BJ (cell line): ENCODE results near the gene LRRN2. TPM values are rescaled to one million over a fixed set of nuclear protein-coding genes. Genes with fewer than 3 reads are reported as not detected.

Source experiments
- CTCF ChIA-PET: fragments of 350-600 bp; formaldehyde crosslinking; extraction: SDS; loops from one replicate; lab custom pipeline; 2021; ENCODE audit warnings: antibody characterized with exemption, inconsistent platforms; lab: Yijun Ruan, JAX
- POLR2A ChIA-PET: fragments of 300-600 bp; sonication (Branson Sonifier 250); formaldehyde crosslinking; extraction: SDS; loops from one replicate; lab custom pipeline; 2021; ENCODE audit warnings: antibody characterized with exemption; lab: Charles Lee
- DNase-seq: peaks from one replicate; pipeline ENCODE4 v3.0.0-alpha.2; 2011; ENCODE audit warnings: low read depth
- H3K27me3 ChIP-seq: 2 replicates; pipeline ENCODE4 v1.6.0; 2011; ENCODE audit warnings: low read length; ENCODE audit not compliant: control insufficient read depth, insufficient read depth
- H3K36me3 ChIP-seq: 2 replicates; pipeline ENCODE4 v1.5.1; 2011; ENCODE audit warnings: low read length; ENCODE audit not compliant: control insufficient read depth, insufficient read depth
- H3K4me3 ChIP-seq: 2 replicates; pipeline ENCODE4 v1.5.1; 2011; ENCODE audit warnings: low read depth, mild to moderate bottlenecking, control low read depth, low read length
- polyA plus RNA-seq: library from polyadenylated mRNA; depleted of rRNA; stranded (reverse); fragments of >200 nt; gene quantifications from 2 replicates; pipeline ENCODE4 v1.2.3, GENCODE V29; 2011
- TF ChIP-seq, protein P1 (sequence below): IDR thresholded peaks from 2 replicates; pipeline ENCODE4 v1.5.1; 2011; ENCODE audit warnings: low read depth, mild to moderate bottlenecking, control low read depth, inconsistent platforms, low read length, moderate library complexity; ENCODE audit not compliant: insufficient read depth

LRRN2 gene
- polyA plus RNA-seq, 1 experiment: not detected

DNA sequence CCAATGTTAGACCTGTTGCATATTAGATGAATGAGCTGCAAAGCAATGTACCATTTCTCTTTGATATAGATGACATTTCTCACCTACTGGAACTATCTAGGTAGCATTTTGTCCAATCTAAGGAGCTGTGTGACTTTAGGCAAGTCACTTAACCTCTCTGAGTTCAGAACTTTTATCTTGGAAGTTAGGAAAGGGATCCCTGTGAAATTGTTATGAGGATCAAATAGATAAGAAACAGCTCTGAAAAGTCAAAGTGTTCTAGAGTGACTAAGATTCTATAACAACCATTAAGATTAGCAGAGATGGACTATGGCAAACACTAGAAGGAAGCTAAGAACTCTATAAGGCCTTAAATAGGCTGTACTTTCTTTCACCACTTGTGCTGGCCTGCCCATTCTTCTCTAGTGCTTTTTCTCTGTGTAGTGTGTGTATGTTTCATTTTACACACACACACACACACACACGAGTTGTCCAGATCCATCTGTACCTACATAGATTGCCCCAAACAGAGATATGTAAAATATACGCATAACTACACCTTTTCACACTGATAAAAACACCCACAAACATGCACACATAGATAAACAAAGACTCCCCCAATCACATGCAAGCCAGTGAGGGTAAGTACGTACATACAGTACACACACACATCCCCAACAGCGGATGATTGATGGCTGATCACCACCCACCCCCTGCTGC lies 19.4 kb upstream of the LRRN2 start:
- ChIA-PET POLR2A (interaction anchor here (0.6 kb wide), 1 partner anchor 1604 kb away, joined by 3 read pairs; no protein-coding TSS in a partner anchor), CTCF (no interaction called here)
- Histone ChIP-seq H3K4me3 (no peak overlapping the region), H3K36me3 (no peaks in the 10 kb centered on the region), H3K27me3 (peaks cover 18% of the 10 kb centered on the region)
- DNase-seq: no peak
- TF ChIP-seq, protein P1, sequence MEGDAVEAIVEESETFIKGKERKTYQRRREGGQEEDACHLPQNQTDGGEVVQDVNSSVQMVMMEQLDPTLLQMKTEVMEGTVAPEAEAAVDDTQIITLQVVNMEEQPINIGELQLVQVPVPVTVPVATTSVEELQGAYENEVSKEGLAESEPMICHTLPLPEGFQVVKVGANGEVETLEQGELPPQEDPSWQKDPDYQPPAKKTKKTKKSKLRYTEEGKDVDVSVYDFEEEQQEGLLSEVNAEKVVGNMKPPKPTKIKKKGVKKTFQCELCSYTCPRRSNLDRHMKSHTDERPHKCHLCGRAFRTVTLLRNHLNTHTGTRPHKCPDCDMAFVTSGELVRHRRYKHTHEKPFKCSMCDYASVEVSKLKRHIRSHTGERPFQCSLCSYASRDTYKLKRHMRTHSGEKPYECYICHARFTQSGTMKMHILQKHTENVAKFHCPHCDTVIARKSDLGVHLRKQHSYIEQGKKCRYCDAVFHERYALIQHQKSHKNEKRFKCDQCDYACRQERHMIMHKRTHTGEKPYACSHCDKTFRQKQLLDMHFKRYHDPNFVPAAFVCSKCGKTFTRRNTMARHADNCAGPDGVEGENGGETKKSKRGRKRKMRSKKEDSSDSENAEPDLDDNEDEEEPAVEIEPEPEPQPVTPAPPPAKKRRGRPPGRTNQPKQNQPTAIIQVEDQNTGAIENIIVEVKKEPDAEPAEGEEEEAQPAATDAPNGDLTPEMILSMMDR: no peak

DNA sequence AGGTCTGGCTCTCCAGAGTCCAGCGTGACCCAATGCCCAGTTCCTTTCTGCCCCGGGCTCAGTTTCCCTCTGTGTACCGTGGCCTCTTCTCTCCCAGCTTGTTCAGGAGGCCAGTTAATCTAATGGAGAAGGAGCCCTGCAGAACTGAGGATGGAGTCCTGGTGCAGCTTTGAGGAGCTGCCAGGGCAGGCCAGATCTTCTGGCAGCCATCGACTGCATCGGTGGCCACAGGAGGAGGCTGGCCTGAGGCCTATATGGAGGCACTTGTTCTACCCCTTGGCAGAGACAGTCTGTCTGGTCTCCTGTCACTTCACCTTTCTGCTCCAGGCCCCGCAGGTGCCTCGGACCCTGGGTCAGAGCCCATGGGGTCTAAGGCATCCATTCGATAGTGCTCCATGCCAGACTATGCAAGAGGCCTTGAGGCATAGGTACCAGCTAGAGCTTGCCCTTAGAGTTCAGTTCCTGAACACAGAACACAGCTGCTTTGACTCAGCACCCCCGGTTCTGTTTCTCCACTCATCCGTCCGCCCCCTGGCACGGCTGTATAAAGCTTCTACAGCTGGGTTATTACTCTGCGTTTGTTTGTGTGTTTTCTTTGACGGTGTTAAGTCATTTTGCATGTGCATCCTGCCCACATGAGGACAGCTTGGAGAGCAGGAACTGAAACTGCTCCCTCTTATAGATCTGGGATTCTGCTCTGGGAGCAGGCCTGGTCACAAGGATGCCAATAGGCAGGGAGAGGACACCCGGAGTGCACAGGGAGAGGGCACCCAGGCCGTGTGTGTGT lies 18.5 kb upstream of the LRRN2 start:
- no peak for DNase-seq
- CTCF ChIA-PET: no interaction called here
- peaks cover 17% of the 10 kb centered on the region for H3K27me3 ChIP-seq
- TF ChIP-seq, protein P1: no peak
- no peak overlapping the region for H3K4me3 ChIP-seq
- POLR2A ChIA-PET: no interaction called here
- no peaks in the 10 kb centered on the region for H3K36me3 ChIP-seq

DNA sequence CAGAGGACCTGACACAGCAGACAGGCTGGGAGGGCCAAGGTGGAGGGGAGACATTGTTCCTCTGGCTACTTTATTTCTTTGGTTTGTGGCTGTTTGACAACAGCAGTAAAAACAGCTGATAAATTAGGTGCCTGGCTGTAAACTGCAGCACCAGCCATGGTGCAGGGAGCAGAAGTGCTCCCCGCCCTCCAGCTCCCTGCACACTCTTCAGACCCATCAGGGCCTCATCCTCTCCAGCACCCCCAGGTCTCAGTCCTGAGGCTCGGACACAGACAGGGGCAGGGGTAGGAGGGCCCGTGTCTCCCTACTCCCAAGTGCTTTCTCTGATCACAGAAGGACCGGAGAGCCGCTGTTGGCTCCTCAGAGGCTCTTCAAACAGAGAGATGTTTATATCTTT lies 17.7 kb upstream of the LRRN2 start:
- ChIA-PET POLR2A (no interaction called here), CTCF (interaction anchor here (0.7 kb wide), 1 partner anchor 61 kb away, joined by 3 read pairs; no protein-coding TSS in a partner anchor)
- Histone ChIP-seq H3K36me3 (no peaks in the 10 kb centered on the region), H3K4me3 (no peak overlapping the region), H3K27me3 (peaks cover 15% of the 10 kb centered on the region)
- TF ChIP-seq, protein P1: no peak
- DNase-seq: no peak

DNA sequence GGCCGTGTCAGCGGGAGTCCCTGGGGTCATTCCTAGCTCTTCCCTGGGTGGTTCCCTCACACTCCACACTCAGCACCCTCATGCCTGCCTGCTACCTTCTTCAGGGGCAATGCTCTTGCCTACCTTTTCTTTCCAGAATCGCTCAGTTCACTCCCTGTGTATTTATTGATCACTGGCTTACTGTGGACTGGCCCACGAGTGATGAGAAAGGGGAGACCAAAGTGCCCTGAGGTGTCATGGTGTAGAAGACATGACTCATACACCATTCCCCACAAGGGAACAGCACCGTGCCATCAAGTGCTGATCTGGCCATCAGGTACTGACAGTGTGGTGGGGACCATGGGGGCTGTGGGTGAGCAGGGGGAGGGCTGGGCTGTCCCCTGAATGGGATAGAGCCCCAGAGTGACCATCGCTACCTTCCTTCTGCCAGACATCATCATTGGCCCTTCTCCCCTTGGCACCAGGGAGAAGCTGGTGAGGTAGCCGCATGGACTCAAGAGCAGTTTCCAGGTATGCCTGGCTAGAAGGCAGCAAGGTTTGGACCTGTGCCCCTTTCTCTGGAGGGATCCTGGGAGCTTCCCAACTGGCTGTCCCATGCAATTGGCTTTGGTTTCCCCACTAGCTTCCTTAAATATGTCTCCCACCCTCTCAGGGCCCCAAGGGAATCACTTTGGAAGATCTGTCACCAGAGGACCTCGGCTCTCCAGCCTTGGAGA lies 17.2 kb upstream of the LRRN2 start:
- CTCF ChIA-PET: interaction anchor here (0.7 kb wide), 1 partner anchor 61 kb away, joined by 3 read pairs; no protein-coding TSS in a partner anchor
- POLR2A ChIA-PET: no interaction called here
- Histone ChIP-seq H3K36me3 (no peaks in the 10 kb centered on the region), H3K4me3 (no peak overlapping the region), H3K27me3 (peaks cover 15% of the 10 kb centered on the region)
- TF ChIP-seq, protein P1: no peak
- no peak for DNase-seq

DNA sequence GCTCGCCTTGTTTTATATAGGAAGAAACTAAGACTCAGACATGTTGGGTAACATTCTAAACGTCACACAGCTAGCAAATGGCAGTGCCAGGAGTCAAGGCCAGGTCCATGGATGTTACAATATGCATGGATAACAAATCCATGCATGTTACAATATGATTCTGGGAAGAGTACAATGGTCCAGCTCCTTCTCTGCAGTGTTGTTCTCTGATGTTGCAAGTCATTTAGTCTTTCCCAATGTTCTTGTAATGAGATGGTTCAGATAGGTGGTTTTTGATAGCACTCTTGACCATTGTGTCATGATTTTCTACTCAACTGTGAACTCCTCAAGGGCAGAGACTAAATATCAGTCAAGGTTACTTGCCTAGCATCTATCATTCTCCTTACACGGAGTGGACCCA lies 15.7 kb upstream of the LRRN2 start:
- TF ChIP-seq, protein P1: no peak
- no peaks in the 10 kb centered on the region for H3K36me3 ChIP-seq
- H3K27me3 ChIP-seq: peaks cover 21% of the 10 kb centered on the region
- no peak for DNase-seq
- ChIA-PET POLR2A (no interaction called here), CTCF (no interaction called here)
- no peak overlapping the region for H3K4me3 ChIP-seq
